Astrocyte of the spinal cord (primary cell): ENCODE results near the gene CPN2.

Experiments used
- DNase-seq: peaks from one replicate; pipeline ENCODE4 v3.0.0; 2011; ENCODE audit warnings: low read depth, low spot score
- H3K4me3 ChIP-seq: 2 replicates; pipeline ENCODE4 v1.5.1; 2011; ENCODE audit warnings: low read depth, mild to moderate bottlenecking, low read length, moderate library complexity
- CTCF ChIP-seq: IDR thresholded peaks from 2 replicates; pipeline ENCODE4 v1.5.1; 2012; ENCODE audit warnings: low read depth, mild to moderate bottlenecking, low read length, inconsistent platforms
- in situ Hi-C: cut with HindIII; loops from 2 replicates; pipeline ENCODE4 v1.10.0; 2017; ENCODE audit warnings: low sequenced_read_pairs

The CPN2 gene

GRCh38 chr3:194350726-194351071 is 429 bp downstream of the CPN2 start:
- in situ Hi-C loops: no loop called here
- TF ChIP-seq CTCF: no peak
- no peak for DNase-seq
- no peak overlapping the region for H3K4me3 ChIP-seq

- in situ Hi-C loops: no loop called here
- no peak overlapping the region for H3K4me3 ChIP-seq
- no peak for TF ChIP-seq CTCF
- no peak for DNase-seq
These were observed 2.8 kb downstream of the CPN2 start for GRCh38 chr3:194348354-194348753.

- no peak for DNase-seq
- in situ Hi-C loops: no loop called here
- no peak for TF ChIP-seq CTCF
- no peak overlapping the region for H3K4me3 ChIP-seq
These were observed 4.5 kb downstream of the CPN2 start for GRCh38 chr3:194346621-194347020.

GRCh38 chr3:194346035-194346434 is 5.1 kb downstream of the CPN2 start:
- DNase-seq: no peak
- in situ Hi-C loops: no loop called here
- TF ChIP-seq CTCF: no peak
- no peak overlapping the region for H3K4me3 ChIP-seq

- H3K4me3 ChIP-seq: no peak overlapping the region
- TF ChIP-seq CTCF: peak; percentile 98
- peak; percentile 55 for DNase-seq
- in situ Hi-C loops: no loop called here
These were observed 7.1 kb downstream of the CPN2 start for GRCh38 chr3:194344012-194344411.

GRCh38 chr3:194343561-194343893 is 7.6 kb downstream of the CPN2 start:
- no peak for TF ChIP-seq CTCF
- no peak for DNase-seq
- in situ Hi-C loops: no loop called here
- H3K4me3 ChIP-seq: no peak overlapping the region

GRCh38 chr3:194342861-194343560 is 8.1 kb downstream of the CPN2 start:
- TF ChIP-seq CTCF: no peak
- H3K4me3 ChIP-seq: no peak overlapping the region
- DNase-seq: no peak
- in situ Hi-C loops: no loop called here
